Tongue (tissue), 2 donors: ENCODE measurements around the gene NSUN3. TPM values are rescaled to one million over a fixed set of nuclear protein-coding genes. Genes with fewer than 3 reads are reported as not detected.
"Not testable (repeated sequence)": the region's sequence is repeated elsewhere in the genome, so short reads cannot be mapped to it uniquely, and the experiment has no call there.

Experiments used
- DNase-seq: peaks from one replicate; pipeline ENCODE4 v3.0.0-alpha.2; 2015
- total RNA-seq: library from RNA; depleted of rRNA; stranded (reverse); fragments of >200 nt; gene quantifications from one replicate; pipeline ENCODE4 v1.2.3, GENCODE V29; 2014

Gene NSUN3
- total RNA-seq = 14.2 TPM

DNA sequence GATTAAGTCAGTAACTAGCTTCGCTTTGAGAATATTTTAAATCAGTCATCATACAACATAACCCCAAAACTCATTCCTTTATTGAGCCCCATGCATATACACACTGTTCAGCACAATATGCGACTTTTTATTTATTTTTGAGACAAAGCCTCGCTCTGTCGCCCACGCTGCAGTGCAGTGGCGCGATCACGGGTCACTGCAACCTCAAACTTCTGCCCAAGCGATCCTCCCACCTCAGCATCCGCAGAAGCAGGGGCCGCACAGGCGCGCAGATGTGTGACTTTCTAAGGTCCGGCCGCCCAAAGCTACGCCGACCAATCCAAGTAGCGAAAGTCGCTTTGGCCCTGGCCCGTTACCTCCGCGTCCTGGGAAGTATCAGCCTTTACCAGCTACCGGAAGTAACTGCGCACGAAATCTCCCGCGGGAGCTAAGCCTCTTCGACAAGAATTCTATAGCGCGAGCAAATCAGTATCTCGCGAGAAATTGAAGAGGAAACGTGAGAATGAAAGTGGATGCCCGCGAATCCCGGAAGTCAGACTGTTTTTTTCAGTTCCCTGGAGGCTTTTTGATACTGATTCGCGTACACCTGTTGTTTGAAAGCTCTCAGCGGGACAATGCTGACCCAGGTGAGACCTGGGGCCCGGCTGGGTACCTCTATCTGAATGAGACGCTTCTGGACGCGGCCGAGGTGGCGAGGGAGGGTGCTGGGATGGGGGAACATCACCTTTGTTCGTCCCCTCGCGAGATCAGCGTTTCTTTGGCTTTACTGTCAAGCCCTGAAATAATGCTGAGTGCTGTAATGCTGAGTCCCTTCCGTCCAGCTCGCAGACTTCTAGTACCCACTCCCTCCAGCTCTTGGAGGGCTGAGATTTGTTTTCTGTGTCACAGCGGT is at the start of gene NSUN3, which contains the start of gene DHFR2:
TSS of gene NSUN3 (plus strand) at position 549 of the 892 bp plus-strand sequence. CDS start at position 615, 66 bp downstream.
TSS of gene DHFR2 (minus strand) at position 404 of the 892 bp plus-strand sequence. CDS start 1,405 bp downstream, outside the sequence.
- DNase-seq = peak; percentile 98

- DNase-seq = no peak
These were observed 47.8 kb upstream of the NSUN3 start for GRCh38 chr3:94015025-94015424.

GRCh38 chr3:94019659-94020058 is 43.2 kb upstream of the NSUN3 start:
- DNase-seq = no peak

DNA sequence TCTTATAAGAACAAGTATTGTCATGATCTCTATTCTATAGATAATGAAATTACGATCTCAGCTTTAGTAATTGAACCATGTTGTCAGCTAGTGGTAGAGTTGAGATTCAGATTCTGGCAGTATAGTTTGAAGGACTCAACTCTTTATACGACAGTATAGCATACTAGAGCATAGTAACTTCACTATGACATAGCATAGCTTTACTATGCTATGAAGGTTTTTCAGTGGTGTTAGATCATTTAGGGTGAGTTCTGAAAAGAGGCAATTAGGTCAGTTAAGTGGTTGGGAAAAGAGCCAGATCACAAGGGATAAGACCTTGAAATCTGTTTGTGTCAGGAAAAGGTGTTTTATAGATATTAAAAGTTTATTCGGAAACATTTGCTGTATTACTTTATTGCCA is 42.6 kb upstream of the NSUN3 start:
- no peak for DNase-seq

DNA sequence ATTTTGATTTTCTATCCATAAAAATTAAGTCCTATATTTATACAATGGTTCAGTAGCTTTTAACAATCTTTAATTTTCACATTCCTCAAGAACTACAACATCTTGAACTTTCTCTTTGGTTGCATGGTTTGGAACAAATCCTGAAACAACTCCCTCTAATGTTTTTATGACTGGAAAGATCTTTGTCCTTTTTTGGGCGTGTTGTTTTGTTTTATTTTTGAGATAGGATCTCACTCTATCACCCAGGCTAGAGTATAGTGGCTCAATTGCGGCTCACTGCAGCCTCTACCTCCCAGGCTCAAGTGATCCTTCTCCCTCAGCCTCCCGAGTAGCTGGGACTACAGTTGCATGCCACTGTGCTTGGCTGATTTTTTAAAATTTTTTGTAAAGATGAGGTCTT is 38.5 kb upstream of the NSUN3 start:
- no peak for DNase-seq

DNA sequence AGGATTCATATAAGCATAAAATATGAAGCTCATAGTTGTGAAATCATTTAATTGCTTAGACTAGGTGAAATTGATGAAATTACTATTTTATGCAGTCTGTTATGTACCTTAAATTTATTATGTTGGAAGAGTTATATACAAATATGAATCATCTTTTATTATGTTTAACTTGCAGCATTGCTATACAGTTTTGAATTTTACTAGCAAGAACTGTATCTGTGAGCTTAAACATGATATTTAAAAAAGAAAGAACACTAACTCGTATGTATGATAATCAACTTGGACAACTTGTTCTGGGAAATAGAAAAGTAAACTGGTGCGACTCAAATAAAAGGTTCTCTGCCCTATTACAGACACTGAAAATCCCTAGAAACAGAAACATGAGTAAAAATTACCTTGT is 36.2 kb upstream of the NSUN3 start:
- DNase-seq = no peak

GRCh38 chr3:94028093-94028837 is 34.6 kb upstream of the NSUN3 start, which contains the start of gene STX19:
Gene STX19, minus strand, starts transcription at chr3:94028597. Its CDS starts 13,328 bp downstream, at chr3:94015269.
- DNase-seq = peak; percentile 15

GRCh38 chr3:94036909-94037507 is 25.9 kb upstream of the NSUN3 start:
- peak; percentile 7 for DNase-seq

DNA sequence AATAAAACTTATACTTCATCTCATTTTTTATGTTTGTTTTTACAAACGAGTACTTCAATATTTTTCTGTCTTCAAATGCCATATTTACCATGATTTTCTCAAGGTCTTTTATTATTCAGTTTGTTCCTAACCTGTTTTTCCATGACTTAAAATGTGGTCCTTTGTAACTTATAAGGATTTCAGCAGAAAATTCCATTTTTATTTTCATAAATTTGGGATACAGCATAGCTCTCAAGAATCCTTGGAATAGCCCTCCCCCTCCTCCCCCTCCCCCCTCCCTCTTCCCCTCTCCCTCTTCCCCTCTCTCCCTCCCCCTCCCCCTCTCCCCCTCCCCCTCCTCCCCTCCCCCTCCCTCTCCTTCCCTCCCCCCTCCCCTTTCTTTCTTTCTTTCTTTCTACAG is 19.6 kb upstream of the NSUN3 start:
- no peak for DNase-seq

GRCh38 chr3:94044100-94044936 is 18.5 kb upstream of the NSUN3 start:
- not testable (repeated sequence) for DNase-seq

DNA sequence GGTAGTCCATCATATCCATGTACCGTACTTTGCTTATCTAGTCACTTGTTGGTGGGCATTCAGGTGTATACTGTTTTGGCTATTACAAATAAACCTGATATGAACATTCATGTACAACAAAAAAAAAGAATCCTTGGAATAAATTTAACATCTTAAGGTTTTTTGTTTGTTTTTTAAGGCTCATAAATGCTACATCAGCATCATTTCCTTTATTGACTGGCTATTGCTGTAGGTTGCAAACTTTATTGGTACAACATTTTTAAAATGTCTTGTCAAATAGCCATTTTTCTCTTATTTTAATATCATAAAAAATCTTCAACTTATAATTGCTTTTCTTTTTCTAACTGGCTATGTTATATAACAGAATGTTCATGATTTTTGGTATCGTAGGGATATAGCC is 16.3 kb upstream of the NSUN3 start:
- no peak for DNase-seq

DNA sequence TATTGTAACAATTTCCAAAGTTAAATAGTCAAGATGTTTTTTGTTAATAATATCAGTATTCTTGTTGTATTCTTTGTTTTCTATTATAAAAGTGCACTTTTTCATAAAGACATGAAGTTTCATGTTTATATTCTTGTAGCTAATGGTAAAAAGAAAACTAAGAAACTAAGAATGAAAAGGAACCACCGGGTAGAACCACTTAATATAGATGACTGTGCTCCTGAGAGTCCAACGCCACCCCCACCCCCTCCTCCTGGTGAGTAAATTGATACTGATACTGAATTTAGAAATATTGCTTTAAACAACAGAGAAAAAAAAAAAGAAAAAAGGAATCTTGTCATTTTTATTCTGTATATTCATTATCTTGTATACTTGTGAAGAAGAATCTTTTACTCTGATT is 13.6 kb upstream of the NSUN3 start:
- DNase-seq = no peak

GRCh38 chr3:94050546-94050945 is 12.3 kb upstream of the NSUN3 start:
- no peak for DNase-seq

GRCh38 chr3:94061297-94061696 is 1.6 kb upstream of the NSUN3 start:
- no peak for DNase-seq

GRCh38 chr3:94063496-94064119 is 747 bp downstream of the NSUN3 start:
- no peak for DNase-seq

GRCh38 chr3:94064243-94064860 is 1.5 kb downstream of the NSUN3 start:
- DNase-seq = no peak

DNA sequence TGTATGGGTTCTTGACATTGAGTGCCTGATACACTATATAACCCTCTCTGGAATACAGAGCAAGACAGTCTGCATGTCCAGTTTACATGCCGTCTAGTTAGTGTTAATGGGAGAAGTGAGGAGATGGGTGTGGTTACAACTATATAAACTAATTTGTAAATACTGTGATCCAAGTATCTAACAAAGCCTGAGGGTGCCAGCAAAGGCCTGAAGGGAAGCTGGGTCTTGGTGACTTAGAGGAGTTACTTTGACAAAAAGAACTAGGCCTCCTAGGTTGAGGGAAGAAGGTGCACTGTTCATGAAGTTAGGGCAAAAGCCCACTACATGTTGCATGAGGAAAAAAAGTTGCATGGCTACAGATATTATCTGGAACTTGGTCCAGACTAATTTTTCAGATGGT is 2.3 kb downstream of the NSUN3 start:
- no peak for DNase-seq

GRCh38 chr3:94065819-94066480 is 3.1 kb downstream of the NSUN3 start:
- no peak for DNase-seq

DNA sequence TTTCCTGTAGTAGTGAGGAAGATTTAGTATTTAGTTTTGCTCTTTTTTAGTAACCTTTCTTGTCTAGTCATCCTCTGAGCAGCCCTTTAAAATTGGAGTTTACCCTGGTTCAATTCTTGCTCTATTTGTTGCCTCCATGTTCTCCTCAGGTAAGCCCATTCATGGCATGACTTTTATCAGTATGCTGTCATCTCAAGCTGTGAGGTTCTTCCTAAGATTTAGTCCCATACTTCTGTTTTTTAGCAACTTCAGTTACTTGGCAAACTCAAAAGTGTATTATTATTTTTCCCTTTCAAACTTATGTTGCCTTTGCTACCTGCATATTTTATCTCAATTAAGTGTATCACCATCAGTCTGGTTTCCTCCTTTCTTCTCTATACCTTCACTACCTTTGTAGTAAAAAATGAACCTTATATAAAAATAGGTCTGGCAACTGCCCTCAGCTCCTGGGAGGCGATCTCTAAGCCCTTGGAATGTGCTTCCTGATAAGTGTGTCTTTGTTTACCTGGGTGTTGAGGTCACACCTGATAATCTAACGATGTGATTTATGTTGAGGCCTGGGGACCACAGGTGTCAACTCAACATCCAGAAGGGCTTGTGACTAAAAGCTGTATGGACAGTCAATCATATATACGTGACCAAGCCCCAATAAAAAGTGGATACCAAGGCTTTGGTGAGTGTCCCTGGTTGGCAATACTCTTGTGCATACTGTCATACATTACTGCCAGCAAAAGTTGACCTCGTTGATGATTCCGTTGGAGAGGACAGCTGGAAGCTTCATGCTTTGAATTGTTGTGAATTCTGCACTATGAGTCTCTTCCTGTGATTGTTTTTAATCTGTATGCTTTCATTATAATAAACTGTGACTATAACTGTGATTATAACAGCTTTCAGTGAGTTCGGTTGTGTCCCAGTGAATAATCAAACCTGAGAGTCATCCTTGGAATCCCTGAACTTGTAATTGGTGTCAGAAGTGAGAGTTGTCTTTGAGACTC is 3.9 kb downstream of the NSUN3 start:
- no peak for DNase-seq
